SK-N-SH (cell line): ENCODE measurements around the gene TGM6. TPM values are rescaled to one million over a fixed set of nuclear protein-coding genes. Genes with fewer than 3 reads are reported as not detected.

Experiments
- CTCF ChIA-PET: fragments of 300-600, 350-600 bp; formaldehyde crosslinking; extraction: SDS; loops from one replicate; lab custom pipeline; 2021; lab: Yijun Ruan, JAX
- POLR2A ChIA-PET: fragments of 350-600 bp; sonication (Branson Sonifier 250); formaldehyde crosslinking; extraction: SDS; loops from one replicate; lab custom pipeline; 2020; ENCODE audit warnings: antibody characterized with exemption, inconsistent platforms; lab: Yijun Ruan, JAX
- DNase-seq: peaks from one replicate; pipeline ENCODE4 v3.0.0; 2012
- H2AFZ ChIP-seq: fragments of 200-600 bp; sonication (generic); 2 replicates; pipeline ENCODE4 v1.8.1; 2016; ENCODE audit warnings: antibody characterized with exemption, mild to moderate bottlenecking, low read depth
- H3F3A ChIP-seq: fragments of 200-600 bp; sonication (generic); replicated peaks from 2 replicates; pipeline ENCODE3; 2016; ENCODE audit warnings: antibody characterized with exemption, mild to moderate bottlenecking; ENCODE audit not compliant: insufficient read depth
- H3K27ac ChIP-seq, 2 experiments: fragments of 200-500 bp in 1 of 2; fragments of 200-600 bp in 1 of 2; sonication (Bioruptor generic) in 1 of 2; sonication (generic), shearing (Covaris generic) in 1 of 2; 2 replicates each; pipeline versions ENCODE4 v1.5.1 to v1.6.1; 2014 to 2016; ENCODE audit warnings: low read depth in 2 of 2, inconsistent platforms in 1 of 2, low read length in 1 of 2, mild to moderate bottlenecking in 1 of 2, mixed read lengths in 1 of 2
- H3K27me3 ChIP-seq: fragments of 200-600 bp; sonication (generic), shearing (Covaris generic); 2 replicates; pipeline ENCODE4 v1.6.1; 2016; ENCODE audit warnings: mixed run types; ENCODE audit not compliant: insufficient read depth
- H3K36me3 ChIP-seq, 2 experiments: fragments of 200-500 bp in 1 of 2; fragments of 200-600 bp in 1 of 2; sonication (Bioruptor generic) in 1 of 2; sonication (generic) in 1 of 2; replicated peaks in 1 of 2; 2 replicates each; pipeline versions ENCODE3 to v1.5.1; 2014 to 2016; ENCODE audit warnings: low read length in 1 of 2, mild to moderate bottlenecking in 1 of 2; ENCODE audit not compliant: insufficient read depth in 2 of 2, control insufficient read depth in 1 of 2
- H3K4me1 ChIP-seq, 2 experiments: fragments of 200-500 bp in 1 of 2; fragments of 200-600 bp in 1 of 2; sonication (Bioruptor generic) in 1 of 2; sonication (generic), shearing (Covaris generic) in 1 of 2; 2 replicates each; pipeline versions ENCODE4 v1.5.1 to v1.6.1; 2014 to 2016; ENCODE audit warnings: low read depth in 1 of 2, low read length in 1 of 2, mixed run types in 1 of 2; ENCODE audit not compliant: insufficient read depth in 2 of 2, control insufficient read depth in 1 of 2
- H3K4me2 ChIP-seq: fragments of 200-600 bp; sonication (generic), shearing (Covaris generic); 2 replicates; pipeline ENCODE4 v1.6.1; 2017; ENCODE audit warnings: mixed run types
- H3K4me3 ChIP-seq, 2 experiments: fragments of 200-500 bp in 1 of 2; fragments of 200-600 bp in 1 of 2; sonication (Bioruptor generic) in 1 of 2; sonication (generic), shearing (Covaris generic) in 1 of 2; 2 replicates each; pipeline versions ENCODE4 v1.5.1 to v1.8.1; 2014 to 2016; ENCODE audit warnings: low read depth in 2 of 2, inconsistent platforms in 1 of 2, low read length in 1 of 2, mild to moderate bottlenecking in 1 of 2, mixed read lengths in 1 of 2, moderate library complexity in 1 of 2
- H3K79me2 ChIP-seq: fragments of 200-600 bp; sonication (generic); 2 replicates; pipeline ENCODE4 v1.8.1; 2017; ENCODE audit warnings: mild to moderate bottlenecking; ENCODE audit not compliant: insufficient read depth
- H3K9ac ChIP-seq: fragments of 200-600 bp; sonication (generic); 2 replicates; pipeline ENCODE4 v1.6.1; 2017; ENCODE audit warnings: mixed run types
- H3K9me2 ChIP-seq: fragments of 200-600 bp; sonication (generic); 2 replicates; pipeline ENCODE4 v1.6.1; 2017; ENCODE audit warnings: mixed run types
- H3K9me3 ChIP-seq: fragments of 200-600 bp; sonication (generic); 2 replicates; pipeline ENCODE4 v1.6.1; 2017; ENCODE audit warnings: mixed run types, mild to moderate bottlenecking, moderate library complexity
- H4K20me1 ChIP-seq: fragments of 200-600 bp; sonication (generic); 2 replicates; pipeline ENCODE4 v1.6.1; 2017; ENCODE audit warnings: mild to moderate bottlenecking, mixed run types; ENCODE audit not compliant: insufficient read depth
- CHD2 ChIP-seq: fragments of 150-350 bp; IDR thresholded peaks from 2 replicates; pipeline ENCODE4 v1.6.1; 2018; ENCODE audit warnings: low read length; ENCODE audit not compliant: partially characterized antibody
- ELF1 ChIP-seq: IDR thresholded peaks from 2 replicates; pipeline ENCODE4 v1.4.0; 2012
- EP300 ChIP-seq, 2 experiments: IDR thresholded peaks; 2 replicates each; pipeline versions ENCODE4 v1.4.0 to v1.6.1; 2012; ENCODE audit warnings: borderline replicate concordance in 1 of 2, low read depth in 1 of 2, low read length in 1 of 2
- EZH2phosphoT487 ChIP-seq: fragments of 200-600 bp; sonication (generic); IDR thresholded peaks from 2 replicates; pipeline ENCODE4 v1.6.1; 2017; ENCODE audit warnings: low read depth, mixed run types, mild to moderate bottlenecking, antibody characterized with exemption, moderate library complexity, borderline replicate concordance
- FOSL2 ChIP-seq: IDR thresholded peaks from 2 replicates; pipeline ENCODE4 v1.4.0; 2012; ENCODE audit warnings: low read depth, mild to moderate bottlenecking, moderate library complexity, borderline replicate concordance
- FOXM1 ChIP-seq: IDR thresholded peaks from 2 replicates; pipeline ENCODE4 v1.4.0; 2012; ENCODE audit warnings: low read depth, mild to moderate bottlenecking
- JUND ChIP-seq: IDR thresholded peaks from 2 replicates; pipeline ENCODE4 v1.4.0; 2012
- MXI1 ChIP-seq: IDR thresholded peaks from 2 replicates; pipeline ENCODE4 v1.6.1; 2012; ENCODE audit warnings: mild to moderate bottlenecking, low read depth, low read length, improper control_type of control experiment
- RFX5 ChIP-seq: IDR thresholded peaks from 2 replicates; pipeline ENCODE4 v1.6.1; 2012; ENCODE audit warnings: mild to moderate bottlenecking, improper control_type of control experiment, low read length
- SIN3A ChIP-seq: IDR thresholded peaks from 2 replicates; pipeline ENCODE4 v1.6.1; 2012; ENCODE audit warnings: low read depth, mild to moderate bottlenecking, low read length, moderate library complexity, borderline replicate concordance
- TAF1 ChIP-seq: IDR thresholded peaks from 2 replicates; pipeline ENCODE4 v1.6.1; 2012; ENCODE audit warnings: low read depth, mild to moderate bottlenecking, low read length, moderate library complexity, borderline replicate concordance
- TEAD4 ChIP-seq: IDR thresholded peaks from 2 replicates; pipeline ENCODE4 v1.4.0; 2012; ENCODE audit warnings: mild to moderate bottlenecking, borderline replicate concordance; ENCODE audit not compliant: insufficient read depth
- YY1 ChIP-seq: IDR thresholded peaks from 2 replicates; pipeline ENCODE4 v1.4.0; 2012; ENCODE audit warnings: low read depth, mild to moderate bottlenecking
- WGBS: methylation state at CpG from one replicate; pipeline ENCODE4 v1.1.6; 2017; ENCODE audit warnings: low lambda C conversion rate; 5-methylcytosine and 5-hydroxymethylcytosine counted together
- polyA plus RNA-seq, 3 experiments: library from polyadenylated mRNA; depleted of rRNA; stranded (reverse); fragments of >200 nt; gene quantifications; 2 replicates each; pipeline ENCODE4 v1.2.3, GENCODE V29; 2012
- TF ChIP-seq, protein P1 (sequence below): fragments of 150-350 bp; IDR thresholded peaks from 2 replicates; pipeline ENCODE4 v1.6.1; 2017; ENCODE audit warnings: antibody characterized with exemption, low read length, low read depth, borderline replicate concordance
- TF ChIP-seq, protein P2 (sequence below): IDR thresholded peaks from 2 replicates; pipeline ENCODE4; 2012

The TGM6 gene
- polyA plus RNA-seq, 1 of the 3 experiments (the other 2 are of a cell fraction): not detected

DNA sequence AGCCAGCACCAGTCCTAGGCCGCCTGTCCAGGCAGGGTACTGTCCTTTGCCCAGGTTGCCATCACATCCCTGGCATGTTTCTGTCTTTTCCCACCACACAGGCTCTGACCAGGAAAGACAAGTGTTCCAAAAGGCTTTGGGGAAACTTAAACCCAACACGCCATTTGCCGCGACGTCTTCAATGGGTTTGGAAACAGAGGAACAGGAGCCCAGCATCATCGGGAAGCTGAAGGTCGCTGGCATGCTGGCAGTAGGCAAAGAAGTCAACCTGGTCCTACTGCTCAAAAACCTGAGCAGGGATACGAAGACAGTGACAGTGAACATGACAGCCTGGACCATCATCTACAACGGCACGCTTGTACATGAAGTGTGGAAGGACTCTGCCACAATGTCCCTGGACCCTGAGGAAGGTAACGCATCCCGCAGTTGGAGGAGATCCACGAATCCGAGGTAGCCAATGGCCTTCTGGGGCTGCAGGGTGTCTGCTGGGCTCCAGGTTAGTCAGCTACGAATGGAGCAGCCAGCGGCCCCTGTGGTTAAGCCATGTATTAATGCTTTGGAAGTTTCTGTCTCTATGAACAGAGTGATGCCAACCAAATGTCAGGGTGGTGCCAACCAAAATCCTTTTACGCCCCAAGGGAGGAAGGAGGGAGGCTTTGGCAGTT is 48.7 kb upstream of the TGM6 start:
- H4K20me1 ChIP-seq: no peaks in the 10 kb centered on the region
- no peak overlapping the region for H3K9ac ChIP-seq
- H3K9me3 ChIP-seq: no peaks in the 10 kb centered on the region
- no peaks in the 10 kb centered on the region for H3K36me3 ChIP-seq
- no peaks in the 10 kb centered on the region for H3K4me1 ChIP-seq
- H3K79me2 ChIP-seq: no peaks in the 10 kb centered on the region
- no peak overlapping the region for H3K27ac ChIP-seq
- H3F3A ChIP-seq: no peaks in the 10 kb centered on the region
- no peak for TF ChIP-seq TEAD4
- no peak for TF ChIP-seq ELF1
- no peak for TF ChIP-seq FOSL2
- TF ChIP-seq YY1: no peak
- no peak overlapping the region for H2AFZ ChIP-seq
- no peak overlapping the region for H3K4me2 ChIP-seq
- no peak for DNase-seq
- H3K4me3 ChIP-seq: no peak overlapping the region
- H3K9me2 ChIP-seq: no peaks in the 10 kb centered on the region
- peaks cover 4% of the 10 kb centered on the region; the same call in 1 of the 2 replicates for H3K27me3 ChIP-seq
- ChIA-PET CTCF (no interaction called here), POLR2A (no interaction called here)
- WGBS: 66% methylated on average over 11 of the region's 17 CpGs

DNA sequence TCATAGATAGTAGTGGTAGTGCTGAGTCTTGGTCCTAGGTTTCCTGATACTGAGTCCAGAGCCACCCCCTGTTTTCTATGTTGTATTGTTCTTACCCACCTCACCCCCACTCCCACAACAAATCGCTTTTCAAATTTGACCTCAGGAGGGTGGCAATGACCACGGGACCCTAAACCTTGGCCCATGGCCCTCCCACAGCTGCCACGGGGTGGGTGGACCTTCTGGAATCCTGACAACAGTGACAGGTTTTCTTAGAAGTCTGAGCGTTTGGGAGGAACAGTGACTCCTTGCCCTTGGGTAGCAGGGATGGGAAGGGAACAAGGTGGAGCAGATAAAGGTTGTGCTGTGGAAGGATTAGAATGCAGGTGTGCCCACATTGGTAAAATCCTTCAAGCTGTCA is 48.0 kb upstream of the TGM6 start:
- no peak overlapping the region for H3K4me2 ChIP-seq
- no peak overlapping the region for H2AFZ ChIP-seq
- TF ChIP-seq SIN3A: no peak
- no peak for TF ChIP-seq MXI1
- TF ChIP-seq CHD2: no peak
- TF ChIP-seq EP300 (IDR thresholded peaks at IDR 0.05; ENCODE audit: borderline replicate concordance in 1 of 2, low read depth in 1 of 2, low read length in 1 of 2): no peak
- TF ChIP-seq FOXM1: no peak
- TF ChIP-seq RFX5: no peak
- TF ChIP-seq YY1: no peak
- no peak for TF ChIP-seq ELF1
- TF ChIP-seq, all 33 proteins: peak for 0
- POLR2A ChIA-PET: no interaction called here
- Histone ChIP-seq H4K20me1 (no peaks in the 10 kb centered on the region), H3K27me3 (peaks cover 4% of the 10 kb centered on the region; the same call in 1 of the 2 replicates), H3K36me3 (no peaks in the 10 kb centered on the region), H3K4me3 (no peak overlapping the region), H3F3A (no peaks in the 10 kb centered on the region), H3K27ac (no peak overlapping the region), H3K79me2 (no peaks in the 10 kb centered on the region), H3K4me1 (no peaks in the 10 kb centered on the region), H3K9ac (no peak overlapping the region), H3K9me2 (no peaks in the 10 kb centered on the region), H3K9me3 (no peaks in the 10 kb centered on the region)
- CTCF ChIA-PET: interaction anchor here (1.1 kb wide), 1 partner anchor 569 kb away, joined by 3 read pairs; no protein-coding TSS in a partner anchor
- 17% methylated on average over 4 of the region's 4 CpGs for WGBS
- no peak for DNase-seq

DNA sequence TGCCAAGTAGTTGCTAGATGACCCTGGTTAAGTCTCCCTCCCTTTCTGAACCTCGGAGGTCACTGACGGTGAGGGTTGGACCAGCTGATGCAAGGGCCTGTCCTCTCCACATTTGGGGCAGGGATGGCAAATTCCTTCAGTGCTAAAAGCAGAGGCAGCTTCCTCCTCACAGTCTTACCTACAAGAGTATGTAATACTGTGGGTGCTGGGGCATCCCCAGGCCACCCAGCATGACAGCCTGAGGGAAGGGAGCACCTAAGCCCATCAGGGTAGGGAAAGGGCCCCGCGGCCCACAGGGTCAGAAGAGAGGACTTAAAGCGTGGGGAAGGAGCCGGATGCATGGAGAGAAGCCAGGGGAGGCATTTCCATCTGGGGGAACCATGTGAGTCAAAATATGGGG is 46.9 kb upstream of the TGM6 start:
- no peak overlapping the region for H3K4me3 ChIP-seq
- H3K27me3 ChIP-seq: peaks cover 4% of the 10 kb centered on the region; the same call in 1 of the 2 replicates
- no peak for DNase-seq
- WGBS: 55% methylated on average over 6 of the region's 6 CpGs
- POLR2A ChIA-PET: no interaction called here
- H3K27ac ChIP-seq: no peak overlapping the region
- H3F3A ChIP-seq: no peaks in the 10 kb centered on the region
- no peaks in the 10 kb centered on the region for H4K20me1 ChIP-seq
- H3K9me3 ChIP-seq: no peaks in the 10 kb centered on the region
- no peak overlapping the region for H3K9ac ChIP-seq
- no peaks in the 10 kb centered on the region for H3K9me2 ChIP-seq
- H2AFZ ChIP-seq: no peak overlapping the region
- TF ChIP-seq EZH2phosphoT487 (no peak), JUND (no peak), TAF1 (no peak)
- TF ChIP-seq, protein P1, sequence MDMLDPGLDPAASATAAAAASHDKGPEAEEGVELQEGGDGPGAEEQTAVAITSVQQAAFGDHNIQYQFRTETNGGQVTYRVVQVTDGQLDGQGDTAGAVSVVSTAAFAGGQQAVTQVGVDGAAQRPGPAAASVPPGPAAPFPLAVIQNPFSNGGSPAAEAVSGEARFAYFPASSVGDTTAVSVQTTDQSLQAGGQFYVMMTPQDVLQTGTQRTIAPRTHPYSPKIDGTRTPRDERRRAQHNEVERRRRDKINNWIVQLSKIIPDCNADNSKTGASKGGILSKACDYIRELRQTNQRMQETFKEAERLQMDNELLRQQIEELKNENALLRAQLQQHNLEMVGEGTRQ: no peak
- TF ChIP-seq, protein P2, sequence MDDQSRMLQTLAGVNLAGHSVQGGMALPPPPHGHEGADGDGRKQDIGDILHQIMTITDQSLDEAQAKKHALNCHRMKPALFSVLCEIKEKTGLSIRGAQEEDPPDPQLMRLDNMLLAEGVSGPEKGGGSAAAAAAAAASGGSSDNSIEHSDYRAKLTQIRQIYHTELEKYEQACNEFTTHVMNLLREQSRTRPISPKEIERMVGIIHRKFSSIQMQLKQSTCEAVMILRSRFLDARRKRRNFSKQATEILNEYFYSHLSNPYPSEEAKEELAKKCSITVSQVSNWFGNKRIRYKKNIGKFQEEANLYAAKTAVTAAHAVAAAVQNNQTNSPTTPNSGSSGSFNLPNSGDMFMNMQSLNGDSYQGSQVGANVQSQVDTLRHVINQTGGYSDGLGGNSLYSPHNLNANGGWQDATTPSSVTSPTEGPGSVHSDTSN: no peak
- H3K36me3 ChIP-seq: no peaks in the 10 kb centered on the region
- no peaks in the 10 kb centered on the region for H3K4me1 ChIP-seq
- CTCF ChIA-PET: interaction anchor here (1.1 kb wide), 1 partner anchor 570 kb away, joined by 3 read pairs; no protein-coding TSS in a partner anchor
- H3K4me2 ChIP-seq: no peak overlapping the region
- no peaks in the 10 kb centered on the region for H3K79me2 ChIP-seq
